Posterior cingulate gyrus (tissue), 11 donors: Measurements from ENCODE around the gene FPGS.
"Not testable (repeated sequence)": the region's sequence is repeated elsewhere in the genome, so short reads cannot be mapped to it uniquely, and the experiment has no call there.

ENCODE experiments used
- DNase-seq, 10 donors: peaks; one replicate each; pipeline versions ENCODE4 v3.0.0 to v3.0.0-alpha.2; 2020 to 2021; ENCODE audit warnings: mixed read lengths in 3 of 10
- intact Hi-C: fragments of 100-400 bp; cut with DNase I; formaldehyde crosslinking; loops from one replicate; pipeline ENCODE4 v1.15.1; 2023

The FPGS gene

GRCh38 chr9:127802576-127803443 lies at the start of gene FPGS:
Gene FPGS (plus strand): TSS chr9:127802882. CDS start chr9:127802925, 43 bp downstream.
- peak; percentile 77 to 97 (median 84) for DNase-seq
- intact Hi-C loops = loop anchor here (2.0 to 10.0 kb wide), 3 partner anchors 16 to 114 kb away; partner anchors contain the start of genes AK1, CDK9 and ST6GALNAC4

GRCh38 chr9:127753148-127753547 lies 49.5 kb upstream of the FPGS start:
- DNase-seq = no peak
- intact Hi-C loops = no loop called here

GRCh38 chr9:127753622-127754021 lies 49.1 kb upstream of the FPGS start:
- no peak for DNase-seq
- intact Hi-C loops = no loop called here

- intact Hi-C loops = no loop called here
- DNase-seq = peak; percentile 56 to 98 (median 81)
These were observed 48.3 kb upstream of the FPGS start for GRCh38 chr9:127754099-127755060.

- DNase-seq = peak in 8 of 10 donors; percentile 41 to 91 (median 60)
- intact Hi-C loops = no loop called here
These were observed 47.3 kb upstream of the FPGS start for GRCh38 chr9:127755061-127756060.

GRCh38 chr9:127756233-127756632 lies 46.4 kb upstream of the FPGS start:
- intact Hi-C loops = no loop called here
- DNase-seq = no peak

GRCh38 chr9:127756776-127757175 lies 45.9 kb upstream of the FPGS start:
- DNase-seq, intact Hi-C loops: not testable (repeated sequence)

- intact Hi-C loops = no loop called here
- no peak for DNase-seq
These were observed 43.8 kb upstream of the FPGS start for GRCh38 chr9:127758843-127759242.

GRCh38 chr9:127761061-127761460 lies 41.6 kb upstream of the FPGS start:
- DNase-seq = no peak
- intact Hi-C loops = no loop called here

- intact Hi-C loops = no loop called here
- DNase-seq = no peak
These were observed 41.2 kb upstream of the FPGS start for GRCh38 chr9:127761491-127761956.

- intact Hi-C loops = no loop called here
- DNase-seq = no peak
These were observed 40.5 kb upstream of the FPGS start for GRCh38 chr9:127762111-127762676.

GRCh38 chr9:127763918-127764384 lies 38.7 kb upstream of the FPGS start:
- peak in 1 of 10 donors; percentile 46 for DNase-seq
- intact Hi-C loops = no loop called here

GRCh38 chr9:127765418-127765817 lies 37.3 kb upstream of the FPGS start:
- no peak for DNase-seq
- intact Hi-C loops = no loop called here

- no peak for DNase-seq
- intact Hi-C loops = no loop called here
These were observed 35.3 kb upstream of the FPGS start for GRCh38 chr9:127767410-127767809.

GRCh38 chr9:127767909-127768331 lies 34.8 kb upstream of the FPGS start:
- intact Hi-C loops = no loop called here
- no peak for DNase-seq

- no peak for DNase-seq
- intact Hi-C loops = no loop called here
These were observed 34.0 kb upstream of the FPGS start for GRCh38 chr9:127768698-127769097.

GRCh38 chr9:127769101-127769500 lies 33.6 kb upstream of the FPGS start:
- DNase-seq = no peak
- intact Hi-C loops = no loop called here

- intact Hi-C loops = no loop called here
- no peak for DNase-seq
These were observed 32.6 kb upstream of the FPGS start for GRCh38 chr9:127769929-127770582.

GRCh38 chr9:127770583-127770904 lies 32.1 kb upstream of the FPGS start:
- intact Hi-C loops = no loop called here
- DNase-seq = no peak
